Testis (tissue), 2 donors: ENCODE results near the gene YIPF3.

ENCODE experiments used
- CTCF ChIP-seq, 3 experiments: fragments of 450-650 bp in 2 of 3; fragments of 200-600 bp in 1 of 3; sonication (generic) in 1 of 3; IDR thresholded peaks; one replicate each; pipeline ENCODE4 v1.5.1; 2016 to 2019; ENCODE audit warnings: antibody characterized with exemption in 3 of 3, mild to moderate bottlenecking in 2 of 3, moderate library complexity in 1 of 3
- POLR2A ChIP-seq: fragments of 450-650 bp; IDR thresholded peaks from one replicate; pipeline ENCODE4 v1.6.1; 2017; ENCODE audit warnings: antibody characterized with exemption, mild to moderate bottlenecking, moderate library complexity

GRCh38 chr6:43508481-43509141 is 8.1 kb downstream of the YIPF3 start:
- TF ChIP-seq CTCF (IDR thresholded peaks at IDR 0.05) (no peak), POLR2A (no peak)
